Fibroblast of the aortic adventitia (primary cell): ENCODE measurements around the gene AOC3. TPM values are rescaled to one million over a fixed set of nuclear protein-coding genes. Genes with fewer than 3 reads are reported as not detected.
"Not testable (repeated sequence)": the region's sequence is repeated elsewhere in the genome, so short reads cannot be mapped to it uniquely, and the experiment has no call there.

Experiments used
- DNase-seq: peaks from one replicate; pipeline ENCODE4 v3.0.0-alpha.2; 2010; ENCODE audit warnings: low read depth
- H3K4me3 ChIP-seq: 2 replicates; pipeline ENCODE4 v1.5.1; 2011; ENCODE audit warnings: low read depth, mild to moderate bottlenecking, control low read depth, low read length, moderate library complexity
- total RNA-seq: library from RNA; depleted of rRNA; stranded (reverse); fragments of >200 nt; gene quantifications from 2 replicates; pipeline ENCODE4 v1.2.3, GENCODE V29; 2012; ENCODE audit warnings: low replicate concordance
- TF ChIP-seq, protein P1 (sequence below): IDR thresholded peaks from 2 replicates; pipeline ENCODE4 v1.5.1; 2011; ENCODE audit warnings: mild to moderate bottlenecking, low read length, control low read depth, inconsistent platforms; ENCODE audit not compliant: insufficient read depth

AOC3 gene
- total RNA-seq, 1 donor: under 0.01 TPM

DNA sequence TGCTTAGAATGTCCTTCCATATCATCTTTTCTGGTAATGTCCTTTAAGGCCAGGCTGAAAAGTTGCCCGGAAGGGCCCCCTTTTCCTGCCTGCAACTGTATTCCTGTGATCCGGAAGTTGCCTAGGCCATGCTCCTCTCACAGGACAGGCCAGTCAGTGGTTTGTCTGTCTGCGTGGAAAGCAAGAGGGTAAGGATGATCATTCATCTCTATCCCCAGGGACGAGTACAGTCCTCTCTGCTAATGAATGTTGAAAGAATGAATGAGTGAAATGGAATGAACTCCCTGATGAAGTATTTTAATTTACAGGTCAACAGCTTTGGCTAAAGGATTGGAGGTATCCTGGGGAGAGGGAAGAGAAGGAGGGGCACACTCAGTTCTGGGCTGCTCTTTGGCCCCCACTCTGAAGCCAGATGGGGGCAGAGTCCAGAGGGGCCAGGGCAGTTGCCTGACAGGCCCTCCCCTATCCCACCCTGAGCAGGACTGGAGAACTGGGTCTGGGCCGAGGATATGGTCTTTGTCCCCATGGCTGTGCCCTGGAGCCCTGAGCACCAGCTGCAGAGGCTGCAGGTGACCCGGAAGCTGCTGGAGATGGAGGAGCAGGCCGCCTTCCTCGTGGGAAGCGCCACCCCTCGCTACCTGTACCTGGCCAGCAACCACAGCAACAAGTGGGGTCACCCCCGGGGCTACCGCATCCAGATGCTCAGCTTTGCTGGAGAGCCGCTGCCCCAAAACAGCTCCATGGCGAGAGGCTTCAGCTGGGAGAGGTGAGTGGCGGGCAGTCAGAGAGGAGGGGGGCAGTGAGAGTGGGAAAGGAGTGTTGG lies 3.2 kb downstream of the AOC3 start:
- TF ChIP-seq, protein P1, sequence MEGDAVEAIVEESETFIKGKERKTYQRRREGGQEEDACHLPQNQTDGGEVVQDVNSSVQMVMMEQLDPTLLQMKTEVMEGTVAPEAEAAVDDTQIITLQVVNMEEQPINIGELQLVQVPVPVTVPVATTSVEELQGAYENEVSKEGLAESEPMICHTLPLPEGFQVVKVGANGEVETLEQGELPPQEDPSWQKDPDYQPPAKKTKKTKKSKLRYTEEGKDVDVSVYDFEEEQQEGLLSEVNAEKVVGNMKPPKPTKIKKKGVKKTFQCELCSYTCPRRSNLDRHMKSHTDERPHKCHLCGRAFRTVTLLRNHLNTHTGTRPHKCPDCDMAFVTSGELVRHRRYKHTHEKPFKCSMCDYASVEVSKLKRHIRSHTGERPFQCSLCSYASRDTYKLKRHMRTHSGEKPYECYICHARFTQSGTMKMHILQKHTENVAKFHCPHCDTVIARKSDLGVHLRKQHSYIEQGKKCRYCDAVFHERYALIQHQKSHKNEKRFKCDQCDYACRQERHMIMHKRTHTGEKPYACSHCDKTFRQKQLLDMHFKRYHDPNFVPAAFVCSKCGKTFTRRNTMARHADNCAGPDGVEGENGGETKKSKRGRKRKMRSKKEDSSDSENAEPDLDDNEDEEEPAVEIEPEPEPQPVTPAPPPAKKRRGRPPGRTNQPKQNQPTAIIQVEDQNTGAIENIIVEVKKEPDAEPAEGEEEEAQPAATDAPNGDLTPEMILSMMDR: no peak
- no peak overlapping the region for H3K4me3 ChIP-seq
- no peak for DNase-seq

DNA sequence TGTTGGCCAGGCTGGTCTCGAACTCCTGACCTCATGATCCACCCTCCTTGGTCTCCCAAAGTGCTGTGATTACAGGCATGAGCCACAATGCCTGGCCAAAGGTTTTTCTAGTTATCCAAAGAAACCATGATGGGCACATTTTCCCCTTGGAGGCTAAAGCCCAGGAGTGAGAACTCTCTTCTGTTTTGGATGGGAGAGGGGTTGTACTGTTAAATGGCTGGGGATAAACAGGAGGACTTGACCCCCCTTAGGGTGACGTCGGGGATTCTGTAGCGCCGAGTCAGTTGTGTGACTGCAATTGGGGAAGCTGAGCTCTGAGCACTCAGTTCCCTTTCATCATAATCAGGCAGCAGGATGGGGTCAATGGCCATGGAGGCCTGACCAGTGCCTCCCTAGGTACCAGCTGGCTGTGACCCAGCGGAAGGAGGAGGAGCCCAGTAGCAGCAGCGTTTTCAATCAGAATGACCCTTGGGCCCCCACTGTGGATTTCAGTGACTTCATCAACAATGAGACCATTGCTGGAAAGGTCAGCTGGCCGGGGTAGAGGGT lies 4.1 kb downstream of the AOC3 start:
- no peak overlapping the region for H3K4me3 ChIP-seq
- no peak for DNase-seq
- TF ChIP-seq, protein P1: no peak

DNA sequence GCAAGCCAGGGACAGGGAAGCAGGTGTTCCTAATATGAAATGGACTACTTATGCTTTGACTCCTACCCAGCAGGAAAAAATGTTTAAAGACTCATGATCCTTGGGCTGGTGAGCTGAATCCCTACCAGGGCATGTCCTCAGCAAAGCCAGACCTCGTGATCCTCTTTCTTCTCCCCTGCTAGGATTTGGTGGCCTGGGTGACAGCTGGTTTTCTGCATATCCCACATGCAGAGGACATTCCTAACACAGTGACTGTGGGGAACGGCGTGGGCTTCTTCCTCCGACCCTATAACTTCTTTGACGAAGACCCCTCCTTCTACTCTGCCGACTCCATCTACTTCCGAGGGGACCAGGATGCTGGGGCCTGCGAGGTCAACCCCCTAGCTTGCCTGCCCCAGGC lies 5.1 kb downstream of the AOC3 start:
- not testable (repeated sequence) for H3K4me3 ChIP-seq, DNase-seq

DNA sequence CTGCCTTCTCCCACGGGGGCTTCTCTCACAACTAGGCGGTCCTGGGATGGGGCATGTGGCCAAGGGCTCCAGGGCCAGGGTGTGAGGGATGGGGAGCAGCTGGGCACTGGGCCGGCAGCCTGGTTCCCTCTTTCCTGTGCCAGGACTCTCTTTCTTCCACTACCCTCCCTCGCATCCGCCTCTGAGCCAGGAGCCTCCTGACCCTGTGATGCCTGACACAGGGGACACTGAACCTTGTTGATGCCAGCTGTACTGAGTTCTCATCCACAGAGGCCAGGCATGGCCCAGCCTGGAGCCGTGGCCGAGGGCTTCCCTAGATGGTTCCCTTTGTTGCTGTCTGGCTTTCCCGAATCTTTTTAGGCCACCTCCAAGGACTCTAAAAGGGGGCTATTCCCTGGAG lies 5.5 kb downstream of the AOC3 start:
- not testable (repeated sequence) for H3K4me3 ChIP-seq, DNase-seq

DNA sequence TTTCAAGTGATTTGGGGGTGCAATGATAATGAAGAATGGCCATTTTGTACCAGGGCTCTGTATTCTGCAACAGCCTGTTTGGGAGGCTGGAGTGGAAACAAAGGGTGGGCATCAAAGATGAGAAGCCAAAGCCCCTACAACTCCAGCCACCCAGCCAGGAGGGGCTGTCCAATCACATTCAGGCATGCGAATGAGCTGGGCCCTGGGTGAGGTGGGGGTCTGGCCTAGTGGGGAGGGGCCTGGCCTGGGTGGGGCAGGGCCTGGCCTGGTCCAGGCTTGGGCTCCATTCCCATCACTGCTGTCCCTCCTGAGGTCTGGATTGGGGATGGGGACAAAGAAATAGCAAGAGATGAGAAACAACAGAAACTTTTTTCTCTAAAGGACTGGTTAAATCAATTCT lies 6.4 kb downstream of the AOC3 start:
- no peak overlapping the region for H3K4me3 ChIP-seq
- TF ChIP-seq, protein P1: no peak
- no peak for DNase-seq

DNA sequence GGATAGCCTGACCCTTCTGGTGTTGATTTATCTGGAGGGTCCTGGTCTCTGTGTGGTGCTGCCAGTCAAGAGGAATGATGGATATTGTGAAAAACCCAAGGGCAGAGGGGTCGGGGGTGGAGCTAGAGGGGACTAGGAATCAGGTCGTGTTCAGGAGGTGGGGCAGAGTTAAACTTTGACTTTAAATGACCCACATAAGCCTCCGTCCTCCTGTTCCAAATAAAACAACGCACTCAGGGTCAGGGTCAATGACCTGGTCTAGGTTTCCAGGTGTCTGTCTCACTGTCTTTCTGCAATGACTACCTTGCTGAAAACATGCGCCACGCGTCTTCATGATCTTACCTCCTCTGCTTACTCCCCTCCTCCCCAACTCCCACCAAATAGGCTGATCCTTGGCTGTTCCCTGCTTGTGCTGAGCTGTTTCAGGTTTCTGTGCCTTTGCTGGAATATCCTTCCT lies 14.7 kb downstream of the AOC3 start:
- TF ChIP-seq, protein P1: no peak
- H3K4me3 ChIP-seq: no peak overlapping the region
- DNase-seq: no peak

DNA sequence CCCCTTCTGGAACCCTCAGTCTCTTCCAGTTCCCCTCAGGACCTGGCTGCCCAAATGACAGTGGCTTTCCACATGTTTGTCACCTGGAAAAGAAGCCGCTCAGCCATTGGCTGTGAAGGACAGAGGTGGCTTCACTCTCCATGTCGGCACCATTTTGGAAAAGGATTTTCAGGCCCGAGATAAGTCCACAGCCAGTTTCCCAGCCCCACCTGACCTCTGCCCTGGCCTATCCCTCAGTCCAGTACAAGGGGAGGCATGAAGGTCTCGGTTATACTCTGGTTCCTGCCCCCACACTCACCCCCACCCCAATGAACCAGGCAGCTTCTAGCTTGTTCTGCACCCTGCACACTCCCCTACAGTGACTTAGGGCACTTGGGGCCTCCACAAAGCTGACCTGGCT lies 15.2 kb downstream of the AOC3 start:
- DNase-seq: no peak
- TF ChIP-seq, protein P1: no peak
- no peak overlapping the region for H3K4me3 ChIP-seq
